ENCODE data around the gene GALNT16. TPM values are rescaled to one million over a fixed set of nuclear protein-coding genes. Genes with fewer than 3 reads are reported as not detected.

Gene GALNT16
- total RNA-seq, 1 experiment from 2014 or later = 23.9 TPM

DNA sequence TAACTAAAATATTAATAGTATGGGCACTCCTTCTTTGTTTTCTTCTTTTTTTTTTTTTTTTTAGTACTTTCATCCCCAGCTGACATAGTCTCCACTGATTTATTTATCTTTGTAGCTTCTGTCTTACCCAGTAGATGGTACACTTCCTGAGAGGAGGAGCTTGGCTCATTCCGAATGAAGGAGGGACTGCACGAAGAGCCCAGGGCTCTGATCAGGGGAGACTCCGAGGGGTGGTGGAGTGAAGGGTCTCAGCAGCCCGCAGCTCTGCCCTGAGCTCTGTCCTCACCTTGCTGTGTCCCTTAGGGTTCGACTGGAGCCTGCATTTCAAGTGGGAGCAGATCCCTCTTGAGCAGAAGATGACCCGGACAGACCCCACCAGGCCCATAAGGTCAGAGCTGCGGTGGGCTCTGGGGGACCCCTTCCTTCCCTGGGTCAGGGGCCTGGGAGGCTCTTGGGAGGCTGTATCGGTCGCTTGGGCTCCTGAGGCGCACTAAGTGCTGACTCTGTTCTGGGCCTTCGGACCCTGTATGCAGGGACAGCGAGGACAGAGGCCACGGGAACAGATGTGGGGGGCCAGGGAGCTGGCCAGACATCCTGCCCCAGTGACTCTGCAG, 72.9 kb downstream of the GALNT16 start:
- no peak for DNase-seq (ENCODE audit: extremely low read depth, low read depth)

- DNase-seq (ENCODE audit: extremely low read depth, low read depth) = no peak
Observed at GRCh38 chr14:69333791-69334337, 73.9 kb downstream of the GALNT16 start.

DNA sequence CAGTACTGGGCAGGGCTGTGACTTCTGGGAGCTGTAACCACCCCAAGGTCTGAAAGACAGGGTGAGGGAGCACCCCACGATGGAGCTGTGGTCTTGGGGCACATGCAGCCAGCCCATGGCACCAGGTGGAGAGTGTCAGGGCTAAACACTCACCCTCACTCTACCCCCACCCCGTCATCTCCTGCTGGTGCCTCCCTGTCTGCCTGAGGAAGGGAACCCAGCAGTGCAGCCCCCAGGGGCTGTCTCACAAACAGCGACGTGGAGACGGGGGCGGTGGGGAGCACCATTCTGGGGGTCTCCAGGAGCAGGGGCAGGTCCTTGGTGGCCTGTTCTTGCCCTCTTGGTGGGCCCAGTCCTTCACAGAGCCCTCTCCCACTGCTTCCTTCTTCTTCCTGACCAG, 74.6 kb downstream of the GALNT16 start:
- no peak for DNase-seq (ENCODE audit: extremely low read depth, low read depth)

GRCh38 chr14:69335371-69335771, 75.4 kb downstream of the GALNT16 start:
- DNase-seq (ENCODE audit: extremely low read depth, low read depth) = no peak

GRCh38 chr14:69337984-69338383, 78.0 kb downstream of the GALNT16 start:
- DNase-seq (ENCODE audit: extremely low read depth, low read depth) = no peak

GRCh38 chr14:69339426-69339825, 79.5 kb downstream of the GALNT16 start:
- DNase-seq (ENCODE audit: extremely low read depth, low read depth) = no peak

DNA sequence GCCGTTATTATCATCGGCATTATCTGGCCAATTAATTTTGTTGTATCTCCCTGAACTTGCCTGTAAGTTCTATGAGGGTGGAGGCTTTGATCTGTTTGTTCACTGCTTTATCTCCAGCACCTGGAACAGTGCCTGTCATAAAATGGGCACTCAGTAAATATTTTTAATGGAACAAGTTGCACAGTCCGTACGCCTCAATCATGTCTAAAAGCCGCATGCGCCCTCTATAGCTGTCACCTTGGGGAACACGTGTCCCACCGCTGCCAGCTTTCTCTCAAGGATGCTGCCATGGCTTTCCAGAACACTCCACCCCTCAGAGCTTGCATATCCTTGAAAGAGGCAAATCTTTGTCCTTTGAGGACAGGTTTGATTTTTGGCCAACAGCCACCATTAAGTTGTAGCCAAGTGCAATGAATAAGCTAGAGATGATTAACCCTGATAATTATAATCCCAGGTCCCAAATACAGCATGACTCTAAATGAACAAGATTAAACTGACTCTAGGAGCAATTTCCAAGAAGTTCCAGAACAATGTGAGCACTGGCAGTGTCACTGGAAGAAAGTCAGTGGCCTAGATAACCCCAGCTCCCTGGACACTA, 83.1 kb downstream of the GALNT16 start:
- DNase-seq (ENCODE audit: extremely low read depth, low read depth) = no peak

- DNase-seq (ENCODE audit: extremely low read depth, low read depth) = no peak
Observed at GRCh38 chr14:69344171-69344570, 84.2 kb downstream of the GALNT16 start.

GRCh38 chr14:69345402-69345801, 85.4 kb downstream of the GALNT16 start:
- no peak for DNase-seq (ENCODE audit: extremely low read depth, low read depth)

- peak; percentile 23 for DNase-seq (ENCODE audit: extremely low read depth, low read depth)
Observed at GRCh38 chr14:69346710-69347109, 86.8 kb downstream of the GALNT16 start.

DNA sequence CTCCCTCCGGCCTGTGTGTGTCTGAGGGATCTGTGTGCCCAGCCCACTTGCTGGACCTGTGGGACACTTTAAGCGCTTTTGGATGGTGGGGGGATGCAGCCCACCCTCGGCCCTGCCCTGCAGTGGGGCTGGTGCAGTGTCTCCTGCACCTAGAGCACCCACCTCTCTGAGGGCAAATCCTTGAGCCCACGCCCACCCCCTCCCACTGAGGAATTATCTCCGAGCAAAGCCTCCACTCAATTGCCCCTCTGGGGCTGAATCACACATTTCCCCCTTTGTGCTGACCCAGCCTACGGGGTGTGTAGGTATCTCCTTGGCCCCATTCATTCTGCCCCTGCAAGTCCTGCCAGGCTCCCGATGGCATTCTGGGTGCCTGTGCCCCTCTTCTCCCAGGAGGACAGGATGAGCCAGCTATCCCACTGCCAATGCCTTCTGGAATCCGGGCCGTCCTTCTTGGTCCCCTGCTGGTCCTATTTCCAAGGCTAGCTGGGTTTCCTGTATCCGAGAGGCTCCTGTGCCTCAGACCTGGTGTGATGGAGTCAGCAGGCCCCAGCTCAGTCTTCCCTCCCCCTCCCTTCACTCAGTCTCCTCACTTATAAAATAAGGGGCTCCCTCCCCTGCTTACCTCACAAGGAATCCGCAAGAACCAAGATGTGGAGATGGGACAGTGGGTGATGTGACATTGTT, 89.3 kb downstream of the GALNT16 start:
- DNase-seq (ENCODE audit: extremely low read depth, low read depth) = no peak

DNA sequence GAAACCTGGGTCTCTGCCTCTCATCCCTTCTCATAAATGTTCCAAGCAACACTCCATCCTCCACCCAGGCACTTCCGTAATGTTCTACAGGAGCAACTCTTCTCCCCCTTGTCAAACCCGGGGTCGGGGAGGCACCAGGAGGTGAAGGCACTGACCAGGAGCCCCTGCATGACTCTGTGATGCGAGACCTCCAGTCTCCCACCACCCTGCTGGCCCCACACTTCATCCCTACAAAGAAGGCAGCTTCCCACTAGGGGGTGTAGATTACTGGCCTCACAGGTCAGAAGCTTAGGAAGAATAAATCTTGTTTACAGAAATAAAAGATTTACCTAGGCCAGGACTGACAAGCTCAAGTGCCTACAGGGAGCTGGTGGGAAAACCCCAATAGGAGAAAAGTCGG, 90.9 kb downstream of the GALNT16 start:
- DNase-seq (ENCODE audit: extremely low read depth, low read depth) = no peak

- no peak for DNase-seq (ENCODE audit: extremely low read depth, low read depth)
Observed at GRCh38 chr14:69351385-69351784, 91.4 kb downstream of the GALNT16 start.

GRCh38 chr14:69351911-69352310, 92.0 kb downstream of the GALNT16 start:
- DNase-seq (ENCODE audit: extremely low read depth, low read depth) = no peak

- no peak for DNase-seq (ENCODE audit: extremely low read depth, low read depth)
Observed at GRCh38 chr14:69353168-69353567, 93.2 kb downstream of the GALNT16 start.

DNA sequence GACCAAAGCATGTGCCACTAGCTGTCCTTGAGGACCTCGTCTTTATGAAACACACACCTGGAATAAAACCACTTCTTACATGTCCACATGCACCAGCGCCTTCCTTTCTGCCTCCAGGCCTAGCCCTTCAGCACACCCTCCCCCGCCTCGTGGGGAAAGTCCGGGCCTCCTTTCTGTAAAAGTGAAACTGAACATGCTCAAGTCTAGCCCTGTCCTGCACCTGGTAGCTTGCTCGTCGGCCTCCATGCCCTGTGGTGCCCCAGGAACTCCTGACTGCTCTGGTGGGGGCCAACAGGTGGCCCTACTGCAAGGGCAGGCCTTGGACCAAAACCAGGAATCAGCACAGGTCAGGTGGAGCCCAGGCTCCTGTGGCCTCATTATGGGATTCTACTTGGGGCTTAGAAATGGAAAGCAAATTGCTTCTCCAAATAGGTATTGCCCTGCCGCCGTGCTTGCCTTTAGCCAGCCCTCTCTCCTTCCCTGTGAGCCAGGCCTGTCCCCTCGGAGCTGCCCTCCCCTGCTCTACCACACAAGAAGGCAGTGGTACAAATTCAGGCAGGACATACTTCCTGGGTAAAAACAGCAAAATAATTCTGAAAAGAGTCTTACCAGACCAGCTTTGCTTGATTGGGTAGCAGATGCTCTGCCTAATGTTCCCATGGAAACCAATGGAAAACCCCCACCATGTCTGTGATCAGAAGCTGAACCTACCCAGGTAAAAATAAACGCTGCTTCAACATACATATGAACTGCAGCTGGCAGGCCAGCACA, 94.6 kb downstream of the GALNT16 start:
- DNase-seq (ENCODE audit: extremely low read depth, low read depth) = no peak

- DNase-seq (ENCODE audit: extremely low read depth, low read depth) = no peak
Observed at GRCh38 chr14:69355154-69355597, 95.2 kb downstream of the GALNT16 start.

DNA sequence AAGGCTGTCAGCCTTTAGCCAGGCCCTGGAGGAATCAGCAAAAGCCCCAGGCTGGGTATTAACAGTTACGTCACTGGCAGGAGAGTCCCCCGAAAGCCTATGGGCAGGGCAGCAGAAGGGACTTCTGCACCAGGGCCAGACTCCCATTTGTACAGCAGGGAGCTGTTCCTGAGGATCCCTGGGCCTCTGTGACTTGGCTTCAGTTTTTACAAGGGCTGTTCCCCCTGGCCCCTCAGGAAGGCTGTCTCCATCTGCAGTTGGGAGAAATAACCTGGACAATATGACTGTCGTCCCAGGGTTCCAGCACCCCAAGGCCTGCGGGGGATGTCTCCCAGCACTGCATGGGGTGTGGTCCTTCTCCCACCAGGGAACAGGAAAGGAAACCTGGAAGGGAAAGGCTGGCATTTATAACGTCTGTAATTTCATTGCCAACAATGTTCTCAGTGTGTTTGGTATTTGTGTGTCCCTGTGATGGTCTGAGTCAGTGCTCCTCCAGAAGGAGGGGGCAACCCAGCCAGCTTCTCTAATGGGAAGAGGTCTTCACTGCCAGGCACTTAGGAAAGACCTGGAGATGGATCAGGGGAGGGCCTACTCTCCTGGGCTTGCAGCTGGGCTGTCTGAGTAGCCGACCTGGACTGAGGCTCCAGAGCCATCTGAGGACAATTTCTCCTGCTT, 95.8 kb downstream of the GALNT16 start:
- DNase-seq (ENCODE audit: extremely low read depth, low read depth) = no peak

DNA sequence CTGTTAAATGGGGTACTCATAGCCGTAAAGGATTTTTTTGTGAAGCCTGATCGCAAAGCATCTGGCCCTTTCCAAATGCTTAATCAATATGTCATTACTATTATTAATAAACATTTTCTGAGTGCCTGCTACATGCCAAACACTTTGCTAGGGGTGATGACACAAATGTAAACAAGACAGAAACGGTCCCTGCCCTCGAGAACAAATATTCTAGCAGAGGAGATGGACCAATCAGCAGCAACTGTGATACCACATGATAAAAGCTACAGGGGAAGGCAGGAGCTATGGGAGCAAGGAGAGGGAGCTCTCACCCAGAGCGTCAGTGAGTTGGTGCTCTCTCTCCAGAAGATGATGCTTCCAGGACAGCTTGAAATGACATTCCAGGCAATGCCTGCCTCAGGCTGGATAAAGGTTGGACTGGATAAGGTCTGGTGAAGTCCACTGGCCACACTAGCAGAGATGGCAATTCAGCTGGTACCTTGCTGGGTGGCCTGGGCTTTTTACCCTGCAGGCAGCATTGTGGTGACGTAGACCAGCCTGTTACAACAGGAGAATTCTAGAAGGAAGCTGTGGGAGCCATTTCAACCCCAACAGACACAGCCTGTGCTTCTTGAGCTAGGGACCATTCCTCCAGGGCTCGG, 97.1 kb downstream of the GALNT16 start:
- no peak for DNase-seq (ENCODE audit: extremely low read depth, low read depth)

All from NCI-H460 (cell line).